Measurements from ENCODE around the gene CCDC12.
A peak's percentile ranks its signal among the peaks of the same experiment; 100 is the strongest.
"Not testable (repeated sequence)": the region's sequence is repeated elsewhere in the genome, so short reads cannot be mapped to it uniquely, and the experiment has no call there.

CCDC12 gene

DNA sequence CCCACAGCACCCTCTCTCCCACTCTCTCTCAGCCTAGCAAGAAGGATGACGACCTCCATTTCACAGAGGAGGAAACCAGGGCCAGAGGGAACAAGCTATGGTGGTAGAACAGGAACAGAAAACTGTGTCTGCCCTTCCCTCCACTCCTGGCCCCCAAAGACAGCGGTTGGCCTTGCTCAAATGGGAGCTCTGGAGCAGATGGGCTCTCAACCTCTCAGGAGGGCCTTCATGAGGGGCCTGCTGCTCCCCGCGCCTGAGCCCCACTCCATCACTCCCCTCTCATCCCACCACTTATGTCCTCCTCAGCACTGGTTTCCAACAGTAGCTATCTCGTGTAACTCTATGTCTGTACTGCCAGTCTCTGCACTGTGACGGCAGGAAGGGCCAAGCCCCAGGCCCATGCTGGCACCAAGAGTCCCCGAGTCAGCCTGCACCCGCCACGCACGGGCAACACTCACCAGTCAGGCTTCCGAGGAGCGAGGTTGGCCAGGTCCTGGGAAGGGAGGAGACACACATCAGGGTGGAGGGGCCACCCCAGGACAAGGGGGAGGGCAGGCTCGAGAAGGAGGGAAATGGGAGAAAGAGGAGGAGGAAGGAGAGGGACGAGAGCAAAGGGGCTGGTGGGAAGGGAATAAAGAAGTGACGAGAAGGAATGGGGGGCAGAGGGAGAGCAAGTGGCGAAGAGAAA lies 53.5 kb downstream of the CCDC12 start:
- no peak for ATAC-seq
- no peak for DNase-seq

DNA sequence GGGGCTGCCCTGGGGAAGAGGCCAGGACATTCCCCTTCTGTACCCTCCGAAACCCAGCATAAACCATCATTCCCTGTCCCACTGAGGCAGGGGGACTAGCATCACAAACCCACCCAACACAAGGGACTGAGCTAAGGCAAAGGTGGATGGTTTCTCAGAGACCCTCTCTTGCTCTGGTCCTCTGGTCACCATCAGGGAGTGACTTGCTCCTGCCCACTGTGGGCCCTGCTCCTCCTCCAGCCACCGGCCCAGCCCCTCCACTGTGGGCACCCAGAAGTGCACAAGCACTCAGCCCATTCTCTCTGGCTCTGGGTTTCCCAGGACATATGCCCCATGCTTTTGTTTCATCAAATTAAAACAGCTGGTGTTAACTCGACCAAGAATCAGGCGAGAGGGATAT lies 54.1 kb downstream of the CCDC12 start:
- ATAC-seq, result no peak

DNA sequence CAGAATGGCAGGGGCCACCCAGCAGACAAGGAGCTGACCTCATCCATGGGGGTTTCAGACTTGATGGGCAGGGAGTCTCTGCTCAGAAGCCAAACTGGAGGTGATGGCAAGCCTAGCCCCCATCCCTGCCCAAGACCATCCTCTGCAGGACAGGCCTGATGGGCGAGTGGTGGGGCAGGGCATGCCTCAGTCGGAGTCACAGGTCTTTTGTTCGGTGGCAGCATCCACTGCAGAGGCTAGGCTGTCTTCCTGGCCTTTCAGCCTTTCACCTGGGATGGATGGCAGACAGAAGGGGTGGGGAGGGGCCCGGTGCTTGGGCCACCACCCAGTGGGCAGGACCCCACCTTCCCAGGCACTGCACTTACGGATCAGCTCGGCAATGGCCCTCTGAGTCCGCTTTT lies 54.7 kb downstream of the CCDC12 start:
- ATAC-seq (no peak), DNase-seq (no peak)

More for the DNA sequence above, 54.1 kb downstream of the CCDC12 start:
- DNase-seq, result no peak

DNA sequence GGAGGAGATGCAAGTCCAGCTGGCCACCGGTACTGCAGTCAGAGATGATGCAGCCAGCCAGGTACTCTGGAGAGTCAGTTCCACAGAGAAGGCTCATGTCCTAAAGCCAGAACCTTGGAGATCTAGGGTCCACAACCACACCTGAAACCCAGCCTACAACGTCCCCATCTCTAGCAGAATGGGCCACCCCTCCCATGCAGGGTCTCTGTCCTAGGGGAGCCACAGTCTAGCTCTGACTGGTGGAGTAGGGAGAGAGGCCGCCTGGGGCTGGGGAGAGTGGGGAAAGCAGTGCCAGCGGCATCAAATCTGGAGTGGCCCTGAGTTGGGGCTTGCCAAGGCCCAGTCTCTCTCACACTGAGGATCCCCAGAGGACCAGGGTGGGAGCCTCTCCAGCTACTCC lies 55.5 kb downstream of the CCDC12 start:
- ATAC-seq (no peak), DNase-seq (no peak)

DNA sequence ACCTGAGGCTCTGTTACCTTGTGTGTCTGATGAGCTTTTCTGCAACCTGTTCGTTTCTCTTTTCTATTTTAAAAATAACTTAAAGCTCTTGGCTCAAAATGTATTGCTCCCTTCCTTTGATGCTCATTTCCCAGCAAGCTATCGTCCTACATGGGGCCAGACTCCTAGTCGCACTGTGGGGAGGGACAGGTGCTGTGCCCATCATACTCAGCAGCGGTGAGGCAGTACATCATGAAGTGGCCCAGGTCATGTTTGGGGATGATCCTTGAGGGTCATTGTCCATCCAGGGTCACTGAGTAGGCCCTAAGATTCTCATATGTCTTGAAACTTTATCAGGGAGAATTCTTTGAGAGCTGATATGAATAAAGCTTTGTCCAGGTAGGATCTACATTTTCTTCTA lies 57.9 kb downstream of the CCDC12 start:
- no peak for ATAC-seq
- DNase-seq, result no peak

DNA sequence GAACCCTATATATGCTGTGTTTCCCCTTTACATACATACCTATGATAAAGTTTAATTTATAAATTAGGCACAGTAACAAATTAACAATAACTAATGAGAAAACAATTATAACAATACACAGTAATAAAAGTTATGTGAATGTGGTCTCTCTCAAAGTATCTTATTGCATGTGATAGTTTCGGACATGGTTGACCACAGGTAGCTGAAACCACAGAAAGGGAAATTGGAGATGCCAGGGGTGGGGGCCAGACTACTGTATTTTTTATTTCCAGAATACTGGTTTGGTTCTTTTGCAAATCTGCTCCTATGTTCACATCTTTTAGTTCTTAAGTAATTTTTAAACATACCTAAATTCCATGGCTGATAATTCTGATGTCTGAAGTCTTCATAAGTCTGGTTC lies 58.3 kb downstream of the CCDC12 start:
- ATAC-seq (no peak), DNase-seq (no peak)

DNA sequence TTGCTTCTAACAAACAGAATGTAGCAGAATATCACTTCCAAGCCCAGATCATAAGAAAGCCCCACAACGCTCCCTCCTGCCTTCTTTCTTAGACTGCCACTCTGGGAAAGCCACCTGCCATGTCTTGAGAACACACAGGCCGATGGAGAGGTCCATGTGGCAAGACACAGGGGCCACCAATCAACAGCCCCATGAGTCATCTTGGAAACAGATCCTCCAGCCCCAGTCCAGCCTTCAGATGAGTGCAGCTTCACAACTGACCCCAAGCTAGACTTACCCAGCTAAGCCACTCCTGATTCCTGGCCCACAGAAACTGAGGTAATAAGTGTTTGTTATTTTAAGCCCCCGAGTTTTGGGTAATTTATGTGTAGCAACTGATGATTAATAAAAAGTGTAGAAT lies 59.3 kb downstream of the CCDC12 start:
- ATAC-seq, result no peak
- DNase-seq, result no peak

DNA sequence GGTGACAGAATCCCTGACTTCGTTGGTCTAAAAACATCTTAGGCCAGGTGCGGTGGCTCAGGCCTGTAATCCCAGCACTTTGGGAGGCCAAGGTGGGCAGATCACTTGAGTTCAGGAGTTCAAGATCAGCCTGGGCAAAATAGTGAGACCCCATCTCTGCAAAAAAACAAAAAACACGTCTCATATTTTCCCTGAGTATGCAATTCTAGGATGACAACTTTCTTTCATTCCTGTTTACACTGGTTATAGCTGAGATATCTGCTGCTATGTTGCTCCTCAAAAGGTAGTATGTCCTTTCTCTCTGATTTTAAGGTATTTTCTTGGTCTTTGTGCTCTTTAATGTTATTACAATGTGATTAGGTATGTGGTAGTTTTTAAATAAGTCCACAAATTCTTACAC lies 59.7 kb downstream of the CCDC12 start:
- ATAC-seq, result no peak
- DNase-seq, result no peak

DNA sequence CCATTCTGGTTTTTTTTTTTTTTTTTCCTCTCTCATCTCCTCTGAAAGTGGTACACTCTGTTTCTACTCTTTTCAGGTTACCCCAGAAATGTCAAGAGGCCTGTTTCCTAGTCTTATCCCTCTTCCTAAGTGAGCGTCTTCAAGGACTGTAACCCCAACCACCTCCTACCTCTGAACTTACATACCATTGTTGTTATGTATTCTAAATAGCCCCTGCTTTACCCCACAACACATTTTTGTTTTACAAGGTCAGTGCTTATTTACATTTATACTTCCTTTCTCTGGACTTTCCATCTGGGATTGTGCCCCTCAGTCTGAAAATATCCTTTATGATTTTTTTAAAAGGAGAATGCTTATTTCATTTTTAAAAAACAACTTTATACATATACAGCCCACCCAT lies 60.3 kb downstream of the CCDC12 start:
- ATAC-seq, result no peak
- DNase-seq, result no peak

DNA sequence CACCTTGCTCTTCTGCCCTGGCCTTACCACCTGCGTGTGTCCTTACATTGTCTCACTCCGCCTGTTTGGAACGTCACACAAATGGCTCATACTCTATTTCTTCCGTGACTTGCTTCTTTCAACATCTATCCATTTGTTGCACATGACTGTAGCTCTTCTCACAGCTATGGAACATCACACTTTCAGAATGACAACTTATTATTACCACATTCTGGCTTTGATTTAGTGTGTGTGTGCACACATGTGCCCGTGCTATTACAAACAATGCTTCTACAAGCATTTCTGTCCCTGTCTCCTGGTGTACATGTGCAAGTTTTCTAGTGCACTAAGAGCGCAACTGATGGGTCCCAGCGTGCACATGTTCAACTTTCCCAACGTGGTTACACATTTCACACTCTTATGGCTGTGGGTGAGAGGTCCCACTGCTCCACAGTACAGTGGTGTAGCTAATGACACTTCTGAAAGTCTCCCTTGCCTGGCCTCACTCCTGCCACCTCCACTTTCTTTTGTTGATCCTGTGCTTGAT lies 61.2 kb downstream of the CCDC12 start:
- peak; percentile 71 for ATAC-seq
- DNase-seq, result no peak

DNA sequence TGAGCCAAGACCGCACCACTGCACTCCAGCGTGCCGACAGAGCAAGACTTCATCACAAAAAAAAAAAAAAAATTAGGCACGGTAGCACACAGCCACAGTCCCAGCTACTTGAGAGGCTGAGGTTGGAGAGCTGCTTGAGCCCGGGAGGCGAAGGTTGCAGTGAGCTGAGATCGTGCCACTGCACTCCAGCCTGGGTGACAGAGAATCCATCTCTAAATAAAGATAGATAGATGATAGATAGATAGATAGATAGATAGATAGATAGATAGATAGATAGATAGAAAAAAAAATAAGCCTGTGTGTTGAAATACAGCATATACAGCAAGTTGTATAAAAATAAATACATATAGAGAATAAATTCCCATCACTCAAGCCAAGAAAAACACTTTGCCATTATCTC lies 61.7 kb downstream of the CCDC12 start:
- no peak for DNase-seq
- ATAC-seq, result no peak

DNA sequence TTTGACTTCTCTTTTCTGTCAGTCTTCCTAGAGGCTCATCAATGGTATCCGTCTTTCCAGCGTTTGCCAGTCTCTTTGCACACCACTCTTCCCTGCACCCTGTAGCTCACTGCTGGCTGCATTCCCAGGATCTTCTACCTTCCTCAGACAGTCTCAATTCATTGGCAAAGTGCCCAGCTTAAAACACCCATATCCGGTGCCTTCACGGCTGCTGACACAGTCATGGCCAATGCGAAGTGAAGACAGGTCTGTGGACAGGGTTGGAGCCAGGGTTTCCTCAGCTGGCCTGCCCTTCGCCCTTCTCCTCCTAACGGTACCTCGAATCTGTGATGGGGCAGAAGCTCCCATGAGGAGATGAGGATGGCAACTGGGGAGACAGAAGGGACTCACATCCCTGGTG lies 62.9 kb downstream of the CCDC12 start:
- ATAC-seq (no peak), DNase-seq (no peak)

DNA sequence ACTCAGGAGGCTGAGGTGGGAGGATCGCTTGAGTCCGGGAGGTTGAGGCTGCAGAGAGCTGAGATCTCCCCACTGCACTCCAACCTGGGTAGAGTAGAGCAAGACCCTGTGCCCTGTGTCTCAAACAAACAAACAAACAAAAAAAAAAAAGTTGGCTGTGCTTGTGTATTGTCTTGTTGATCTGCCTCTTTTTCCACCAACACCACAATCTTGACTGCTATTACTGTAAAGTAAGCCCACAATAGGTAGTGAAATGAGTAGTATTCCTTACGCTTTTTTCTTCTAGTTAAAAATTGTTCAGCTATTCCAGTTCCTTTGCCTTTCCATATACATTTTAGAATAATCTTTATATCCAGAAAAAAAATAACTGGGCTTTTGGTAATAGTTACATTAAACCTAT lies 63.6 kb downstream of the CCDC12 start:
- DNase-seq (no peak), ATAC-seq (no peak)

DNA sequence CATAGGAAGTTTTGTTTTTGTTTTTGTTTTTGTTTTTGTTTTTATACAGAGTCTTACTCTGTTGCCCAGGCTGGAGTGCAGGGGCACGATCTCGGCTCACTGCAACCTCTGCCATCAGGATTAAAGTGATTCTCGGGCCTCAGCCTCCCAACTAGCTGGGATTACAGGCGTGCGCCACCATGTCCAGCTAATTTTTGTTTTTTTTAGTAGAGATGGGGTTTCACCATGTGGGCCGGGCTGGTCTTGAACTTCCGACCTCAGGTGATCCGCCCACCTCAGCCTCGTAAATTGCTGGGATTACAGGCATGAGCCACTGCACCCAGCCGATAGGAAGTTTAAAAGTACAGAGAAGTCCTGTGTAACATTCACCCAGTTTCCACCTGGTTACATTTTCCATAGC lies 65.6 kb downstream of the CCDC12 start:
- not testable (repeated sequence) for ATAC-seq, DNase-seq

DNA sequence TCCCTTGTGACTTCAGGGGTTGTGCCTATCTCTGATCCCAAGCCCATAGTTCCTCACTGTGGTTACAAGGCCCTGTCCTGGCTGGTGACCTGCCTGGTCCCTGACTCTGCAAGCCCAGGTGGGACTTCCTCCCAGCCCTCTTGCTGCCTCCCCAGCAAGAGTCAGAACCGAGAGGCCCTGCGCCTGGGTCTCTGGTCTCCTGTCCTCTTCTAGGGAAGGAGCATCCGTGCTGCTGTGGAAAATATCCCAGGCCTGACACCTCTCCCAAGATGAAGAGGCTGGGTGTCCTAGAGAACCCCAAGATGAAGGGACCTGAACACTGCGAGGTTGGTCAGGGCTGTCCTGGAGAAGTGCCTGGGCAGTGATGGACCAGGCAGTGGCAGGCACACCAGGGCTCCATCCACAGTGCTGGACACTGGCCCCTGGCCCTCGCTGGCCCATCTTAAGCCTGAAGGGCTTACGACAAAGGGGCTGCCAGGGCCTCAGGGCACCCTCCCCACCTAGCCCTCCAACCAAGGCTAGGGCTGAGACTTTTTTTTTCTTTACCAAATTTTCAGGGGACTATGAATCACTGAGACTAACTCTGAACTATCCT lies 66.3 kb downstream of the CCDC12 start:
- ATAC-seq (no peak), DNase-seq (no peak)

DNA sequence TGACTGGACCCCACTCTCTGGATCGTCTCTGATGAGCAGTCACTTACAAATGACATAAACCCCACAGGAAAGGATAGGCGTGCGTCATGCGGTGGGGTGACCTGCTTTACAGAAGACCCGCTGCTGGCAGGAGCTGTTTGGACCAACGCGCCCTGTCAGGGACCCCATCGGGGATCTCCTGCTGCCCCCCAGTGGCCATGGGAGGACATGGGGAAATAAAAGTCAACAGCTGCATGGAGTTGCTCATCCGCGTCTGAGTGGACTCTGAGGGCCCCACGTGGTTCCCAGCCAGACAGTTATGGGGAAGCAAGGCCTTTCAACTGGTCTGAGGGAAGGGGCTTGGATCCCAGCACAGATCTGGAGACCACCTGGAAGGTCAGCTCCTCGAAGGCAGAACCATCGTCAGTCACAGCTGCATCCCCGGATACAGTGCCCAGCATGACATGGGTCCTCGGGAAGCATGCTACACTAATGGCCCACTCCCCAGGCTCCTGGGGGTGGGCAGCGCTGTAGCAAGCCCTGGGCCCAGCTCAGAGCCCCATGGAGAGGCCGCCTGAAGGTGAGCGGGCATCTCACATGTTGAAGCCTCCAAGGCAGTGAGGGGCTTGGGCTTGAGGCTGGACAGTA lies 66.9 kb downstream of the CCDC12 start:
- ATAC-seq (peak; percentile 81), DNase-seq (peak; percentile 89)

DNA sequence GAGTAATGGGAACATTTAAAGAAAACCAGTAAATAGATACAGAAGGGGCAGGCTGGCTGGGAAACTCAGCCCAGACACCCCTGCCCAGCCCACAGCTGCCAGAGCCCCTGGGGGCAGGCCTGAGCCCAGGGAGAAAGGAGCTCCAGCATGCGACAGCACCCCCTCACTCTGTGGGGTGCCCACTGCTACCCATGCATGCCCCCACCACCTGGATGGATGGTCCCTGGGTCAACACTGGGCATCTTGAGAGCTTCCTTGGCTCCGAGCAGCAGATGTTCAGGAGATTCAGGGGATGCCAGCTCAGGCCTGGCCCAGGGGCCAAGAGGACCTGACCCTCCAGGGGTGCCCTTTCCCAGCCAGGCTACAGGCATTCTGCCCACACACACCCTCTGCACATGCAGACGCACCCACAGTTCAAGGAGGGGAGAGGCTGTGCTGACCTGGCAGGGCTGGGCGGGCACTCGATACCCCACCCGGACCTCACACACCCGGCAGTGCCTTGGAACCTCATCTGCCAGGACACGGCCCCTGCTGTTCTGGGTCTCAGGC lies 67.5 kb downstream of the CCDC12 start:
- no peak for ATAC-seq
- no peak for DNase-seq

DNA sequence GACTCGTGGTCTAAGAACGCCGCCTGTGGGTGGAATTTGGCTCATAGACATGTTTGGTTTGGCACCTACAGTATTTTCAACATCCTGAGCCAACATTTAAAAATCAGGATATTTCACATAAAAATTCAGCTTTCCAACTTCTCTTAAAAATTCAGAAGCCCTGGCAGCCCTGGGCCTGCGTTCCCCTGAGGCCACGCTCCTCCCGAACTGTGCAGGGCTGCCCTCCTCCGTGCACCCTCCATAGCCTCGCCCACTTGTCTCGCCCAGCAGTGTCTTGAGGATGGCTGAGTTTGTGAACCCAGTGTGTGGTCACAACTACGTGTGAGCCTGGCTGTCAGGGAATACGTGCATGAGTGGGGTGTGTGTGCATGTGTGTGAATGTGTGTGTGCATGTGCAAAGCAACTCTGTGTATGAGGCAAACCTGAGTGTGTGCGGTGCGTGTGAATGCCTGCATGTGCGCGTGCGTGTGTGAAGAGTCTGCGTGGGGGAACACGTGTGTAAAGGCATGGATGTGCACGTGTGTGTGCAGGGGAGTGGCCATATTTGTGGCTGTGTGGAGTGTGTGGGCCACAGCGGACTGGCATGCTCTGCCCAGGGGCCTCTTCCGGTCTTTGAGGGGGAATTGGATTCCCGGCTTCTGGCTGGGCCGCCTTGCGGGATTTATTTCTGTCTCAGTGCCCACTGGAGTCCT lies 68.1 kb downstream of the CCDC12 start:
- ATAC-seq, result no peak
- no peak for DNase-seq

DNA sequence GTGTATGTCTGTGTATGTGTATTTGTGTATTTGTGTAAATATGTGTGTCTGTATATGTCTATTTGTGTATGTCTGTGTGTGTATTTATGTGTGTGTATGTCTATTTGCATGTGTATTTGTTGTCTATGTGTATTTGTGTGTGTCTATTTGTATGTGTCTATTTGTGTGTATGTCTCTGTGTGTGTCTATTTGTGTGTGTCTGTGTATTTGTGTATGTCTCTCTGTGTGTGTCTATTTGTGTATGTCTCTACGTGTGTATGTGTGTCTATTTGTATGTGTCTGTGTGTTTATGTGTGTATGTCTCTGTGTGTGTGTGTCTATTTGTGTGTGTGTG lies 68.6 kb downstream of the CCDC12 start:
- ATAC-seq (no peak), DNase-seq (no peak)

DNA sequence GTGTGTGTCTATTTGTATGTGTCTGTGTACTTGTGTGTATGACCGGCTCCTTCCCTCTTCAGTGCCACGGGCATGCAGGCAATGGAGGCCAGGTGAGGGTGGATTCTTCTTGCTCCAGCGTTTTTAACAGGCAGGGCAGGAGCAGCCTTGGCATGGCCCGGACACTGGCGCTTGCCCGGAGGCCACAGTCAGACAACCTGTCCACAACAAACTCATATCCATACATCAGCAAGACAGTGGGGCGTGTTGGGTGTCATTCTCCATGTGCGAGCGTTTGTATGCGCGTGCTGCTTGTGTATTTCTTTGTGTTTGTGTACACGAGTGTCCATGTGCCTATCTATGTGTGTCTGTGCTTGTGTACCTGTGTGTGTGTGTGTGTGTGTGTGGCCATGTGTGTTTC lies 69.3 kb downstream of the CCDC12 start:
- no peak for ATAC-seq

DNA sequence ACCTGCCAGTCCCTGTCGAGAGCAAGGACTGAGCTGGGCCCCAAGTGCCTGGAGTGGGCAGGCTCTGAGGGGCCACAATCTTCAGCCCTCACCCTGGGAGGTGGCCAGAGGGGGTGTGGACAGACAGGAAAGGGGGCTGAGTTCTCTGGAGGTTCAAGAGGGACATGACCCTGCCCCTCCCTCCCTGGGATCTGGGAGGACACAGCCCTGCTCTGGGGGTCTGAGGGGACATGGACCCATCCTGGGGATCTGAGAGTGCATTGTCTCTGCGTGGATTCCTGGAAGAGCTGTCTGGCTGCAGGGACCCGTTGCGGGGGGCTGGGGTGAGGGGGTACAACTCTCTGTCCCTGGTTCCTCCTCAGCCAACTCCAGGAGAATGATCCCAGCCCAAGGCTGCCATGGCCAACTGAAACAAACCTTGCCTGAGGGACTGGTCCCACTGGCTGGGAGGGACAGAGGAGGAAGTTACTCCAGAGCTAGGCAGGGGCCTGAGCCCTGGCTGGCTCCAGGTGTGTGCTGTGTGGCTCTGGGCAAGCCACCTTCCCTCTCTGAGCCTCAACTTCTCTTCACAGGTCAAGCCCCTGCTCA lies 70.0 kb downstream of the CCDC12 start:
- ATAC-seq (no peak), DNase-seq (no peak)

More for the DNA sequence above, 69.3 kb downstream of the CCDC12 start:
- no peak for DNase-seq

DNA sequence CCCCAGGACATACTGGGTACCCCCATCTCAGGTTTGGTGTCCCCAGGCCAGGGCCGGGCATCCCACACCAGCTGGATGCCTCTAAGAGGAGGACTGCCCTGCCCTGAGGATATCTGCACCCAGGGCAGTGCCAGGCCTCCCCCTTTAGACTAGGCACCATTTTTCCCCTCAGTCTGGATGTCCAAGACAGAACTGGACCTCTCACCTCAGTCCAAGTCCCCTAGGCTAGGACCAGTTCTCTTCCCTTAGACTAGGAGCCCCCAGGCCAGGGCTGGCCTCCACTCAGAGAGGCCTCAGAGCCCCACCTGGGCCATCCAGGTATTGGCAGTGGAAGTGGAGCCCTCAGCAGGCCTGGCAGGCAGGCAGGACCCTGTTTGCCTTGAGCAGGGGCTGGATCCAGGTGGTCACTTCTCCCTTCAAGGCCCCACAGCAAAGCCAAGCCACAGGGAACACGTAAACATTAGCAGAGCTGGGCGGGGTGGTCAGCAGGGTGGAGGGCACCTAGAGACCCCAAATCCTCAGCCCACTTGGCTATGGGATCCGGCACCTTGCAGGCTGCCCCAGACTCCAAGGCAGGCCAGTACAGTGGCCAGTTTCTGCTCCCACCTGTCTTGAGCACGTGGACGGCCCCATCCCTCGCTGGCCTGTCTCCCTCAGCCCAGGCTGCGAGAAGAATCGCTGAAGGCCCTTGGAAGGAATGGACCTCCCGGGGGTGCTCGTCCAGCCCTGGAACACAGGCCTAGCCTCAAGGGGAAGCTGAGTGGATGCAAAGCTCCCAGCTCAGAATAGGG lies 70.7 kb downstream of the CCDC12 start:
- ATAC-seq (no peak), DNase-seq (no peak)
